Hematopoietic multipotent progenitor cell (in vitro differentiated cells): ENCODE results near the gene CASP9. TPM values are rescaled to one million over a fixed set of nuclear protein-coding genes. Genes with fewer than 3 reads are reported as not detected.

ENCODE experiments used
- DNase-seq, 3 donors: peaks; one replicate each; pipeline ENCODE4 v3.0.0-alpha.2; 2011 to 2015; ENCODE audit warnings: low read depth in 2 of 3, low spot score in 2 of 3
- total RNA-seq: library from RNA; depleted of rRNA; stranded (reverse); fragments of >200 nt; gene quantifications from one replicate; pipeline ENCODE4 v1.2.3, GENCODE V29; 2012

Gene CASP9
- 21.3 TPM for total RNA-seq

DNA sequence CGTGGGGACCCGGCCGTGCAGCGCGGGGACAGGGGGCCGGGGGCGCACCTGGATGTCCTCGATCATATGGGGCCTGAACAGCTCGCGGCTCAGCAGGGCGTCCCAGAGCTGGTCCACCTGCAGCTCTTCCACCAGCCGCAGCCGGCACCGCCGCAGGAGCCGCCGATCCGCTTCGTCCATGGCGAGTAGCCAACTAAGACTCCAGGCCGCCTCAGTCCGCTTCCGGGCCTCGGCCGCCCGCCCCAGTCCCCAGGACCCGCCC, at the start of gene CASP9:
Gene CASP9, minus strand, starts transcription at position 195 of the 262 bp plus-strand sequence. Its CDS starts 15 bp downstream, at position 180.
- DNase-seq, result no peak

DNA sequence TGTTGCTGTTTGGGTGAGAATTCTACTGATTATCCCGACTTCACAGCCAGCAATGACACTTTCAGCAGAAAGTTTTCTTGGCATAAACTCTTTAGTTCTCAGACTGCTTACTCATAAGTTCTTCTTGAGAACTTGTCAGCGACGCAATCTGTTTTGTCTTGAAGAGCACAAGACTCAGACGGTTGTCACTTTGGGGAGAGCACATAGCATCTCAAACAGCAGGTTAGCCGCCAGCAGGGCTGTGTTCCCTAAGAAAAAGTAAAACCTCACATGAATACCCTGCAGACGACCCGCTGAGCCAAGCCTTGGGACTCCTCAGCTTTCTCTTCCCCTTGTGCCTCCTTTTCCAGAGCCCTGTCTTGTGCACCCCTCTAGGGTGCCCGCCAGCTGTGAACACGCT, 49.5 kb upstream of the CASP9 start:
- no peak for DNase-seq

DNA sequence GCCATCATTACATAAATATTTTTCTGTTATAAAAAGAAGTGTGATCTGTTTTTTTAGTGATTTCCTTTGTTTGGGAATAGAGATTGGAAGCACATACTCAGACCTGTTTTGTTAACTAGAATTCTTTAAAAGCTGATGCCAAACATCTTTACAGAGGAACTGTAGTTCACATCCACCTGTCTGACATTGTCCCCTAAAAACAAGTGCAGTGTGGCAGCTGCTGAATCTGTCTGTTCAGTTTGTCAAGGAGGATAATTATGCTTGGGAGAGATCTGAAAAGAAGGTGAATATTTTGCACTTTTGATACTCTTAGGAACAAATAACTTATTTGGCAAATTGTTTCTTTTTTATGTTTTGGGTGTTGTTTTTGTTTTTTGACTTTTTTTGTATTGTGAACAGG, 47.3 kb upstream of the CASP9 start:
- DNase-seq, result no peak

DNA sequence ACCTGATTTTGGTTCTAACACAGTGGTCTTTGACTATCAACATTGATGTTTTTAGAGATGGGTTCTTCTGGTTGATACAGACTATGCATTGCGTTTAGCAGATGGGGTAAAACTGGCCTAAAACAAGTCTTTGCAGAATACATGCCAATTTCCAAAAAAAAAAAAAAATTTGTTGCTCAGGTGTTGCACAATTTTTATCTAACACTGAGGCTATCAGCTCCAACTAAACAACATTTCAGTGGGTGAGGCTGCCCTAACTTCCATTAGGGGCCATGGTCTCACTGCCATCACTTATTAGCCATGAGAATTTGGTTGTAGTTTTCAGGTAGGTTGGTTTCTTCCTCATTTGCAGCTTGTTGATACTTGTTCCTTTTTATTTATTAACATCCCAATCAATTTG, 46.8 kb upstream of the CASP9 start:
- DNase-seq, result no peak

- DNase-seq, result no peak
These were observed 44.5 kb upstream of the CASP9 start for GRCh38 chr1:15568387-15569073.

DNA sequence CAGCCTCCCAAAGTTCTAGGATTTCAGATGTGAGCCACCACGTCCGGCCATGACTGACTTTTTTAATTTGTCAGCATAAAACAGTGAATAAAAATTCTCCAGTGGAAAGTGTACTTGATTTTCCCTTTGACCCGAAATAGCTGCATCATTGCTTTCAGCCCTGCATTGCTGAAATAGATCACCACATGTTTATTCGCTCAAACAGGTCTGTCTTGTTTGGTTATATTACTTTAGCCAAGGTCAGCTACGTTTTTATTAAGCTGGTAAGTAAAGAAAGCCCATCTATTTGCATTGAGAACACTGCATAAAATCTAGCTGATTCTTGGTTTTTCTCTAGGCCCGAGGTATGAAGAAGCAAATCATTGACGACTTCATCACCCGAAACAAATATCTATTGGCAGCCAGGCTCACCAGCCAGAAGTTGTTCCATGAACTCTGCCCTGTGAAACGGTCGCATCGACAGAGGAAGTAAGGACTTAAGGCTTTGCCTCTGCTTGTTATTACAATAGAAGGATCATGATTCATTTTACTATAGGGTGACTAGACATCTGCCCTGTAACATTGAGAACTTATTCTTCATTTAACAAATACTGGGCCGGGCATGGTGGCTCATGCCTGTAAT, 35.3 kb upstream of the CASP9 start:
- no peak for DNase-seq

- no peak for DNase-seq
These were observed 34.5 kb upstream of the CASP9 start for GRCh38 chr1:15558516-15558915.

DNA sequence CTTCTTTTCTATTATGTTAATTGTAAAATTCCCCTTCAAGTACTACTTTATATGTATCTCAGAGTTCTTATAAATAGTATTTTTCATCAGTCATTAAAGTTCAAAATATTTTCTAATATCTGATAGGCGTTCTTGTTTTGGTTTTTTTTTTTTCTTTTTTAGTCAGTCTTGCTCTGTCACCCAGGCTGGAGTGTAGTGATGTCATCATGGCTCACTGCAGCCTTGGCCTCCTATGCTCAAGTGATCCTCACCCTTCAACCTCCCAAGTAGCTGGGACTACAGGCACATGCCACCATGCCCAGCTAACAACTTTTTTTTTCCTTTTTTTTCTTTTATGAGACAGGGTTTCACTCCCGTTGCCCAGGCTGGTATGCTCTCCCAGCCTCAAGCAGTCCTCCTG, 33.6 kb upstream of the CASP9 start:
- DNase-seq, result no peak

DNA sequence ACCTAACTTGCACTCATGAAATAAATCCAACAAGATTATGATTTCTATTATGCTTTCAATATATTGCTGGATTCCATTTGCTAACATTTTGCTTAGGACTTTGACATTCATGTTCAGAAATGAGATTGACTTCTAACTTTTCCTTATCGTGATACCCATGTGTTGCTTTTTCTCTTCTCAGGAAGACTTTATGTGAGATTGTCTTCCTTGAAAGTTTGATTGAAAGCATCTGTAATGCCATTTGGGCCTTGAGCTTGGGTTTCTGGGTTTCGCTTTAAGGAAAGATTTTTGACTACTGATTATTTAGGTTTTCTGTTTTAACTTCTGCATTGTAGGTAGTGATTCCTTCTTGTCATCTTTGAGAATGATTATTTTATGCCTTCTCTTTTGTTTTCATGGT, 33.0 kb upstream of the CASP9 start:
- DNase-seq, result no peak

- DNase-seq, result no peak
These were observed 26.6 kb upstream of the CASP9 start for GRCh38 chr1:15550573-15550972.

GRCh38 chr1:15546641-15547040, 22.6 kb upstream of the CASP9 start:
- no peak for DNase-seq

- no peak for DNase-seq
These were observed 19.9 kb upstream of the CASP9 start for GRCh38 chr1:15543589-15544568.

DNA sequence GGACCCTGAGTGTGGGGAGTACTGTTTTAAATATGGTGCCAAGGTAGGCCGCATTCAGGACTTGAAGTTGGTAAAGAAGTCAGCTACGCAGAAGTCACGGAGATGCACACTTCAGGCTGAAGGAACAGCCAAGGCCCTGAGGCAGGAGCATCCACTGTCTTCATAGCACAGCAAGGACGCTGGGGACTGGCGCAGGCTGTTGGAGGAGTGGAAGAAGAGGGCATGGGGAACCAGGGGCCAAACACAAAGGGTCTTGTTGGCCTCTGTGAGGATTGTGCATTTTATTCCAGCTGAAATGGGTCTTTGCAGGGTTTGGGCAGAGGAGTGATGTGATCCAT, 19.2 kb upstream of the CASP9 start:
- no peak for DNase-seq

- DNase-seq, result no peak
These were observed 18.6 kb upstream of the CASP9 start for GRCh38 chr1:15542388-15543250.

- no peak for DNase-seq
These were observed 17.3 kb upstream of the CASP9 start for GRCh38 chr1:15541231-15541792.

DNA sequence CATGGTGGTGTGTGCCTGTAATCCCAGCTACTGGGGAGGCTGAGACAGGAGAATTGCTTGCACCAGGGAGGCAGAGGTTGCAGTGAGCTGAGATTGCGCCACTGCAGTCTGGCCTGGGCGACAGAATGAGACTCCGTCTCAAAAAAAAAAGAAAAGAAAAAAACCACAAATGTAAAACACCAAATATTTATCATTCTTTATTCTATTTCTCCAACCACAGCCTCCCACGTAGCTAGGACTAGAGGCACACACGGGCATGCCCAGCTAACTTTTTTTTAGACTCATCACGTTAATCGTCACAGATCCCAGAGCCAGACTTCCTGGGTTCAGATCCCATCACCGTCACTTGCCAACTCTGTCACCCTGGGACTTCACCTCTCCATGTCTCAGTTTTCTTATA, 16.2 kb upstream of the CASP9 start:
- DNase-seq, result no peak

DNA sequence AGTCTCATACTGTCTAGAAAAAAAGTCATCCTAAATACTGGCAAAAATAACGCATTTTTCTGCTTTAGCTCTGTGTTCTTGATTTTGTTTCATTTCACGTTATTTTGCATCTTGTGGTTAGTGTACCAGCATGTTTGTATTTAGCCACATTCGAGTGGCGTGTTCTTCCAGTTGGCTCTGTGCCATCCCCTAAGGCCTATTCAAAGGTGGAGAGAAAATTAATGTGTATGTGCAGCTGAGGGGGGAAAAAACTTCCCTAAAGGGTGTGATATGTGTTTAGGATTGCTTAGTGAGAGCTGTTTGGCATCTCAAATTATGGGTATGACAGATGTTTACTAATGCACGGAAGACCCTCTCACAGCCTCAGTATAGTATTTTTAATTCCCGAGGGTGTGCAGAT, 14.8 kb upstream of the CASP9 start:
- DNase-seq, result no peak

DNA sequence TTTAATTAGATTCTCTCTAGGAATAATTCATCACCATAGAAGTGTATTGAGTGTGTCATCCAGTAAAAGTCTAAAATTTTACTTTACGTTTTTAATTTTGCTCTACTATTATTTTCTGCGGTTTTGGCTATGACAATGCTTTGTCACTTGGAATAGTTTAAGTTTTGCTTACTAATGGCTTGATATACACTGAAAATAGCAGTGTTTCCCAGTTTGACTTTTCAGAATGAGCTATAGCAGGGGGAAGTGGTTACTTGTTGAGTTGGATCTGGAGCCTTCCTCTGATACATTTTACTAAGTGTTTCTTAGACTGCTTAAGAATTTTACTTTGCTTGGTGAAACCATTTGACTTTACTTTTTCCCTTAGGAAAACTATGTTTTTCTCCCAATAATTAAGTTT, 7.7 kb upstream of the CASP9 start:
- DNase-seq, result peak in 1 of 3 donors; percentile 15

DNA sequence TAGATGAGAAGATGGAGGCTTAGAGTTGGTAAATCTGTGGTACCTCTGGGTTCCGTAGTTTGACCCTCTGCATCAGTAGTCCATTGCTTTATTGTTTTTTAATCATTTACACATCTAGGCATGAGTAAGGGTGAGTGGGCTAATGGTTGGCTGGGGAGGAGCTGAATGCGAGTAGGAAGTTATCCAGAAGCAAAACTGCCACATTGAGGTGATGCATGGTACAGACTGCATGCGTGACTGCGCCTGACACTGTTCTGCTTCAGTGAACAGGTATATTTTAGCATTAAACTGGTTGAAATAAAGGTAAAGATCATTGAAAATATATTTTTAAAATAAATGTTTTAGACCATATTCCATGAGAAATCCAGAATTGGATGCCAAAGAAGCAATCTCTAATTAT, 7.0 kb upstream of the CASP9 start:
- DNase-seq, result no peak

DNA sequence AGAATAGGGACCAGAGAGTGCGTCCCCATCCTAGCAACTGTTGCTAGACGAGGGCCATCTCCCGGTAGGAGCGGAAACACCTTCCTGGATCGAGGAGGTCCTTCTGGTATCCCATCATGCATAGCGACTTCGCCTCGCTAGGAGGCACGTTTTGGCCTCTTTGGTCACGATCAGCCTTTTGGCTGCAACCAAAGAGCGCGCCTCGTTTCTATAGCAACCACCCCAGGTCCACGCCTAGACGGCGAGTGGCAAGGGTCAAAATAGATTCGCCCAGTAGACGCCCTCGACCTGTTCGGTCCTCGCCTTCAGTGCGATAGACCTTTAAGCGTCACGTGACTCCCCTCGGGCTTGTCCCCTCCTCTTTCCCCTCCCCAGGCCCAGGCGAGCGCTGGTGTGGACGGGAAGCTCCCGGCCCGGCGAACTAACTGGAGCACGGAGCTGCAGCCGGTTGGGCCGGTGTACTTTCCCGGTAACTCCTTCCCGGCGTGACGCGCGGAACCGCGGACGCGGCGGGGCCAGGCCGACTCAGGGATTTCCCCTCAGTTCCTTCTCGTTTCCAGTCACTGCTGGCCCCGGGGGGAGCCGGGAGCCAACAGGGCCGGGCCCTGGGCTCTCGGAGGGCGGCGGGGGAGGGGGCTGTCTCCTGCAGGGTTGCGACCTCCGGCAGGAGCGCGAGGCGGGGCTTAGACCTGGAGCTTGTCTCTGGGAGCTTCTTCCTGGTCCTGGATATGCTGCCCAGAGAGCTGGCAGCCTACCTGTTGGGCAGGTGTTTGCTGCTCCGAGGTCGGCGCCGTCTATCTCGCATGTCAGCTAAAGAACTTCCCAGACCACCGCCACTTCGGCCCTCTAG, 2.7 kb upstream of the CASP9 start, which contains the start of gene DNAJC16:
Gene DNAJC16, plus strand, starts transcription at position 359 of the 850 bp plus-strand sequence. CDS start 2,258 bp downstream, outside the sequence.
- DNase-seq, result peak; percentile 96 to 99 (median 99)
